ENCODE measurements around the gene PARD3B. TPM values are rescaled to one million over a fixed set of nuclear protein-coding genes. Genes with fewer than 3 reads are reported as not detected.

PARD3B gene
- total RNA-seq, 1 donor = 53.1 TPM

DNA sequence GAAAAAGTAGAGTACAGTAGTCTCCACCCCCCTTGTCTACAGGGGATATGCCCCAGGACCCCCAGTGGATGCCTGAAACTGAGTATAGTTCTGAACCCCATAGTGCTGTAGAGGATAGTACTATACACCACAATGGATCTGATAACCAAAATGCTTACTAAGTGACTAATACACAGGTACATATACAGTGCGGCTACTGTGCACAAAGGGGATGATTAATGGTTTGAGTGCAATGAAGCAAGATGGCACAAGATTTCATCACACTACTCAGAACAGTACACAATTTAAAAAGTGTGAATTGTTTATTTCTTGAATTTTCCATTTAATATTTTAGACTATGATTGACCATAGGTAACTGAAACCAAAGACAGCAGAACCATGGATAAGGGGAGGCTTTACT, 690.2 kb downstream of the PARD3B start:
- H3K4me3 ChIP-seq (ENCODE audit: low read depth, low read length) = no peak overlapping the region
- DNase-seq (ENCODE audit: low read depth) = no peak
- TF ChIP-seq, protein P1, sequence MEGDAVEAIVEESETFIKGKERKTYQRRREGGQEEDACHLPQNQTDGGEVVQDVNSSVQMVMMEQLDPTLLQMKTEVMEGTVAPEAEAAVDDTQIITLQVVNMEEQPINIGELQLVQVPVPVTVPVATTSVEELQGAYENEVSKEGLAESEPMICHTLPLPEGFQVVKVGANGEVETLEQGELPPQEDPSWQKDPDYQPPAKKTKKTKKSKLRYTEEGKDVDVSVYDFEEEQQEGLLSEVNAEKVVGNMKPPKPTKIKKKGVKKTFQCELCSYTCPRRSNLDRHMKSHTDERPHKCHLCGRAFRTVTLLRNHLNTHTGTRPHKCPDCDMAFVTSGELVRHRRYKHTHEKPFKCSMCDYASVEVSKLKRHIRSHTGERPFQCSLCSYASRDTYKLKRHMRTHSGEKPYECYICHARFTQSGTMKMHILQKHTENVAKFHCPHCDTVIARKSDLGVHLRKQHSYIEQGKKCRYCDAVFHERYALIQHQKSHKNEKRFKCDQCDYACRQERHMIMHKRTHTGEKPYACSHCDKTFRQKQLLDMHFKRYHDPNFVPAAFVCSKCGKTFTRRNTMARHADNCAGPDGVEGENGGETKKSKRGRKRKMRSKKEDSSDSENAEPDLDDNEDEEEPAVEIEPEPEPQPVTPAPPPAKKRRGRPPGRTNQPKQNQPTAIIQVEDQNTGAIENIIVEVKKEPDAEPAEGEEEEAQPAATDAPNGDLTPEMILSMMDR (IDR thresholded peaks at IDR 0.05; ENCODE audit: insufficient read depth, low read depth, low read length) = no peak

DNA sequence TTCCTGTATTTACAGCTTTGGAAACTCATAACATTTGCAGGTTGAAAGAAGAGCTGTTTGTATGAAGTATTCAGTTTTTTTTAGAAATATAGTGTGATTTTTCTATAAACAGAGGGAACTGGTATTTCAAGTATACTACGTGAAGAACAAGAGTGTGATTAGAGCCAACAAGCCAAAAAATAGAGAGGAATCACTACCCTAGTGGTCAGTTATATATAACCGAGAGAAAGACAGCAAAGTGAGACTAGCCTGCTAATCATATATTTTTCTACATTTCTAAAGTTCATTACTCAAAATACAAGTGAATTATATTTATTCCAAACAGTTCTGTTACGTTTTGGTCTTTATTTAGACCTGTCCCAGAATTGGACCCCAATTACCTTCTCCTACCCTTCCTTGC, 692.2 kb downstream of the PARD3B start:
- no peak overlapping the region for H3K4me3 ChIP-seq (ENCODE audit: low read depth, low read length)
- no peak for DNase-seq (ENCODE audit: low read depth)
- TF ChIP-seq, protein P1 (IDR thresholded peaks at IDR 0.05; ENCODE audit: insufficient read depth, low read depth, low read length) = no peak

DNA sequence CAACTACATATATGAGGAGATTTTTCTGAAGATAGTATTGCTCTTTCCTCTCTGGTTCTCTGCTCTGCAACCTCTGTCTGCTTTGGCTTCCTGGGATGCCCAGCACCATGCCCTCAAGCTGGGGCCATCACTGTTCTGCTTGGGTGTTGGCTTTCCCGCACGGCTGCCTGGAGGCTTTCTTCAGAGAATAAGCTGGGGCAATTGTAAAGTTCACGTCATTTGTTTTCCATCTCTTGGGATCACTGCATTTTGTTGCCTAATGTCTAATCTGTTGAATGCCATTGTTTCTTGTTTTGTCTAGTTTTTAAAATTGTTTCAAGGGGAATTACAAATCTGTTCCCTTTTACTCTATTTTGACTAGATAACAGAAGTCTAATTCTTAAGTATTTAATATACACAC, 699.7 kb downstream of the PARD3B start:
- DNase-seq (ENCODE audit: low read depth) = peak; percentile 54
- H3K4me3 ChIP-seq (ENCODE audit: low read depth, low read length) = no peak overlapping the region
- TF ChIP-seq, protein P1 (IDR thresholded peaks at IDR 0.05; ENCODE audit: insufficient read depth, low read depth, low read length) = no peak

DNA sequence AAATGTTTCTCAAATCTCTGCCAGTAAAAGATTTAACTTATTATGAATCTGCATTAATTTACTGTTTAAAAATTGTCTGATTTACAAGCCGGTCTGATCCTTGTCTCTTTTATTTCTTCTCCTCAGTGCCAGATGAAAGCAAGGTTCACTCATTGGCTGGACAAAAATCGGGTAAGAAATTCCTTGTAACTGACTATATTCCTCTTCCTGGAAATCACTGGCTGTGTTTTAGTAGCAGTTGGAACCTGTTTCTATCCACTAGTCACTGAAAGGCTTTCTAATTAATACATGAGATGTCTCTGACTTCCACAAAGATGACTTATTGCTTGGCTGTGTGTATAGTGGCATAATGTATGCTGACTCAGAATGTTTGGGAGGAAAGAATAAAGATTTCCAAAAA, 700.4 kb downstream of the PARD3B start:
- TF ChIP-seq, protein P1 (IDR thresholded peaks at IDR 0.05; ENCODE audit: insufficient read depth, low read depth, low read length) = no peak
- peak; percentile 64 for DNase-seq (ENCODE audit: low read depth)
- H3K4me3 ChIP-seq (ENCODE audit: low read depth, low read length) = no peak overlapping the region

DNA sequence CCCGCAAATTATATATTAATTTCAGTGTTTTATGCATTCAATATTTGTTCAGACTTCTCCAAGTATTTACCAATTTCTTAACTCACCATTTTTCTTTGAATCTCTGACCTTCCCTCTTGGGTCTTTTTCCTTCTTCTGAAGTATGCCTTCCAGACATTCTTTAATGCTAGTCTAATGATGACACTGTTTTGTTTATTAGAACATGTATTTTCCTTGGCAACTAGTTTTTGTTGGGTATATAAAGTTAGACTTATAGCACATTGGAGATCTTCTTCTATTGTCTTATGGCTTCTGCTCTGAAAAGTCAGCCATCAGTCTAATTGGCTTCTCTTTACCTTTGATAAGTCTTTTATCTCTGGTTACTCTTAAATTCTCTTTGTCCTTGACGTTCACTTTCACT, 713.8 kb downstream of the PARD3B start:
- no peak overlapping the region for H3K4me3 ChIP-seq (ENCODE audit: low read depth, low read length)
- TF ChIP-seq, protein P1 (IDR thresholded peaks at IDR 0.05; ENCODE audit: insufficient read depth, low read depth, low read length) = no peak
- DNase-seq (ENCODE audit: low read depth) = no peak

DNA sequence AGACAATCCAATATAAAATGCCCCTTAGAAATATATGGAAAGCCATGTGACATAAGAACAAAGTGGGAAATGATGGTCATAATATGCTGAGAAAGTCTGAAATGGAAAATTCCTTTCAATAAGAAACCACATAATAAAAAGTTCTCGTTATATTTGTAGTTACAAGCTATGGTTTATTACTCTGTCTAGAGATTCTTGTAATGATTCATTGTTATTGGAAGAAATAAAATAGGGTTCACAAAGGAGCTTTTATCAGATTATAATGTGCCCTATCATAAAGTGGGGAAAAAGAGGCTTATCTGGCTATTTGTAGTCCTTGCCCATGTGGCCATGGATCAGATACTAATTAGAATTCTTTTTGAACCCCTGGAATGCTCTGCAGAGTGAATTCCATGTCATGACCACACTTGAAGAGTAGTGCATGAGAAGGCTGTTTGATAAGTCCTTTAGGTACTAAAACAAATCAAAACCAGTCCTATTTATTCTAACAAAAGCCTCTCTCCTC, 716.3 kb downstream of the PARD3B start:
- TF ChIP-seq, protein P1 (IDR thresholded peaks at IDR 0.05; ENCODE audit: insufficient read depth, low read depth, low read length) = no peak
- H3K4me3 ChIP-seq (ENCODE audit: low read depth, low read length) = no peak overlapping the region
- DNase-seq (ENCODE audit: low read depth) = peak; percentile 4

DNA sequence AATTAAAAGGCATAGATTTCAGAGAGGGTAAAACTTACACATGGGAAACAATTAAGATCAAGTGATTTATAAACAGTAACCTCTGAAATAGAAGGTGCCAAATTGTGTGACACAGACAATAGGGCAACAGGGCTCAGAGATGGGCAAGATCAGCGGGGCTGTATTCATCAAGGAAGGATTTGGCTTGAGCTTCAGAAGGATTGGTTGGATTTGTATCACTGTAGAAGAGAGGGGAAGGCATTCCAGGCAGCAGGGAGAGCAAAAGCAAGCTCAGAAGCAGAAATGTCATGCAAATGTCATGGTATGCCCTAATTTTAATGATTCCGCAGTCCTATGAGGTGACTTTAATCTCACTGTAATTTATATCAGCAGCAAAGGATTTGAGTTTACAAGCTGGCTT, 722.0 kb downstream of the PARD3B start:
- no peak overlapping the region for H3K4me3 ChIP-seq (ENCODE audit: low read depth, low read length)
- TF ChIP-seq, protein P1 (IDR thresholded peaks at IDR 0.05; ENCODE audit: insufficient read depth, low read depth, low read length) = no peak
- no peak for DNase-seq (ENCODE audit: low read depth)
